Left forelimb (tissue), 1 donor: ENCODE results near the gene RUSF1.
A peak's percentile ranks its signal among the peaks of the same experiment; 100 is the strongest.
"Not testable (repeated sequence)": the region's sequence is repeated elsewhere in the genome, so short reads cannot be mapped to it uniquely, and the experiment has no call there.

Source experiments
- DNase-seq: peaks from one replicate; pipeline ENCODE4 v3.0.0-alpha.2; 2018; ENCODE audit warnings: low spot score

Gene RUSF1

GRCh38 chr16:31452631-31453106, 55.5 kb downstream of the RUSF1 start:
- DNase-seq = no peak

GRCh38 chr16:31451681-31452351, 56.4 kb downstream of the RUSF1 start:
- DNase-seq = no peak

GRCh38 chr16:31451201-31451600, 57.0 kb downstream of the RUSF1 start:
- no peak for DNase-seq

GRCh38 chr16:31445931-31446330, 62.3 kb downstream of the RUSF1 start:
- DNase-seq = not testable (repeated sequence)

- no peak for DNase-seq
Observed at GRCh38 chr16:31441956-31442355, 66.2 kb downstream of the RUSF1 start.

- peak; percentile 41 for DNase-seq
Observed at GRCh38 chr16:31440516-31441184, 67.5 kb downstream of the RUSF1 start.

GRCh38 chr16:31439519-31439918, 68.7 kb downstream of the RUSF1 start:
- DNase-seq = peak; percentile 3
